HepG2 (cell line): ENCODE data around the gene FOXL3.

ENCODE experiments used
- ELF1 ChIP-seq: sonication (generic); formaldehyde crosslinking; IDR thresholded peaks from 2 replicates; pipeline ENCODE4 v1.4.0; 2020; ENCODE audit warnings: missing genetic modification reagents
- ETV5 ChIP-seq: IDR thresholded peaks from 2 replicates; pipeline ENCODE4 v1.6.1; 2018; ENCODE audit warnings: missing biosample characterization, missing genetic modification reagents, inconsistent platforms, borderline replicate concordance
- HDAC2 ChIP-seq: sonication (generic); formaldehyde crosslinking; IDR thresholded peaks from 2 replicates; pipeline ENCODE4 v1.4.0; 2020; ENCODE audit warnings: missing genetic modification reagents
- IRX3 ChIP-seq: sonication (generic); formaldehyde crosslinking; IDR thresholded peaks from 2 replicates; pipeline ENCODE4 v1.8.1; 2023; ENCODE audit warnings: mild to moderate bottlenecking, low read depth, missing genetic modification reagents, borderline replicate concordance
- NFE2L2 ChIP-seq: fragments of 150-350 bp; IDR thresholded peaks from 2 replicates; pipeline ENCODE4 v1.6.1; 2014; ENCODE audit warnings: low read length
- RELA ChIP-seq: sonication (generic); formaldehyde crosslinking; IDR thresholded peaks from 2 replicates; pipeline ENCODE4 v1.4.0; 2020; ENCODE audit warnings: missing genetic modification reagents
- TBP ChIP-seq: sonication (generic); formaldehyde crosslinking; IDR thresholded peaks from 2 replicates; pipeline ENCODE4 v1.5.0; 2020; ENCODE audit warnings: missing genetic modification reagents
- ZNF530 ChIP-seq: sonication (generic); formaldehyde crosslinking; IDR thresholded peaks from 2 replicates; pipeline ENCODE4 v1.5.0; 2020; ENCODE audit warnings: low read depth, mild to moderate bottlenecking, missing genetic modification reagents
- ZNF780A ChIP-seq: sonication (generic); formaldehyde crosslinking; IDR thresholded peaks from 2 replicates; pipeline ENCODE4 v1.8.0; 2022; ENCODE audit warnings: mild to moderate bottlenecking, missing genetic modification reagents, moderate library complexity
- TF ChIP-seq, protein P1 (sequence below): IDR thresholded peaks from 2 replicates; pipeline ENCODE4 v1.6.1; 2016; ENCODE audit warnings: control low read depth
- TF ChIP-seq, protein P2 (sequence below): sonication (generic); formaldehyde crosslinking; IDR thresholded peaks from 2 replicates; pipeline ENCODE4 v1.4.0; 2020; ENCODE audit warnings: missing genetic modification reagents
- TF ChIP-seq, protein P3 (sequence below): sonication (generic); formaldehyde crosslinking; IDR thresholded peaks from 2 replicates; pipeline ENCODE4 v1.5.0; 2020; ENCODE audit warnings: mild to moderate bottlenecking, missing genetic modification reagents, moderate library complexity
- TF ChIP-seq, protein P4 (sequence below): sonication (generic); formaldehyde crosslinking; IDR thresholded peaks from 2 replicates; pipeline ENCODE4 v1.4.0; 2020; ENCODE audit warnings: missing genetic modification reagents

DNA sequence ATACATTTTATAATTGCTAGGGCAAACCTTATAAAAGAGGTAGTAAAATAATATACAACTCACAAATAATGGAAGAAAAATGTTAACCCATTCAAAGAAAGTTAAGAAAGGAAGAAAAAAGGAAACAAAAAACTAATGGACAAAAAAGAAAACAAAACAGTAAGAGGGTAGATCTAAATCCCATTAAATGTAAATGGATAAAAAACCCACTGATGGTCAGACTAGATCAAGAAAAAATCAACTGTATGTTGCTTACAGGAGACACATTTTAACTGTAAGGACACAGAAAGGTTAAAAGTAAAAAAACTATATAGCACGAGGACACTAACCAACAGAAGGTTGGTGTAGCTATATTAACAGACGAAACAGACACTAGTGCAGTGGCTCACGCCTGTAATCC, 18.0 kb downstream of the FOXL3 start:
- no peak for TF ChIP-seq RELA (CRISPR knock-in tag)
- TF ChIP-seq ZNF780A: no peak
- TF ChIP-seq HDAC2: no peak
- no peak for TF ChIP-seq ETV5 (CRISPR knock-in tag)
- TF ChIP-seq, protein P1, sequence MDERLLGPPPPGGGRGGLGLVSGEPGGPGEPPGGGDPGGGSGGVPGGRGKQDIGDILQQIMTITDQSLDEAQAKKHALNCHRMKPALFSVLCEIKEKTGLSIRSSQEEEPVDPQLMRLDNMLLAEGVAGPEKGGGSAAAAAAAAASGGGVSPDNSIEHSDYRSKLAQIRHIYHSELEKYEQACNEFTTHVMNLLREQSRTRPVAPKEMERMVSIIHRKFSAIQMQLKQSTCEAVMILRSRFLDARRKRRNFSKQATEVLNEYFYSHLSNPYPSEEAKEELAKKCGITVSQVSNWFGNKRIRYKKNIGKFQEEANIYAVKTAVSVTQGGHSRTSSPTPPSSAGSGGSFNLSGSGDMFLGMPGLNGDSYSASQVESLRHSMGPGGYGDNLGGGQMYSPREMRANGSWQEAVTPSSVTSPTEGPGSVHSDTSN (CRISPR knock-in tag): no peak
- TF ChIP-seq NFE2L2: no peak
- no peak for TF ChIP-seq TBP (CRISPR knock-in tag)
- TF ChIP-seq ZNF530 (CRISPR knock-in tag): no peak
- TF ChIP-seq IRX3 (CRISPR knock-in tag): no peak
- TF ChIP-seq, protein P2, sequence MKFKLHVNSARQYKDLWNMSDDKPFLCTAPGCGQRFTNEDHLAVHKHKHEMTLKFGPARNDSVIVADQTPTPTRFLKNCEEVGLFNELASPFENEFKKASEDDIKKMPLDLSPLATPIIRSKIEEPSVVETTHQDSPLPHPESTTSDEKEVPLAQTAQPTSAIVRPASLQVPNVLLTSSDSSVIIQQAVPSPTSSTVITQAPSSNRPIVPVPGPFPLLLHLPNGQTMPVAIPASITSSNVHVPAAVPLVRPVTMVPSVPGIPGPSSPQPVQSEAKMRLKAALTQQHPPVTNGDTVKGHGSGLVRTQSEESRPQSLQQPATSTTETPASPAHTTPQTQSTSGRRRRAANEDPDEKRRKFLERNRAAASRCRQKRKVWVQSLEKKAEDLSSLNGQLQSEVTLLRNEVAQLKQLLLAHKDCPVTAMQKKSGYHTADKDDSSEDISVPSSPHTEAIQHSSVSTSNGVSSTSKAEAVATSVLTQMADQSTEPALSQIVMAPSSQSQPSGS: no peak
- TF ChIP-seq, protein P3, sequence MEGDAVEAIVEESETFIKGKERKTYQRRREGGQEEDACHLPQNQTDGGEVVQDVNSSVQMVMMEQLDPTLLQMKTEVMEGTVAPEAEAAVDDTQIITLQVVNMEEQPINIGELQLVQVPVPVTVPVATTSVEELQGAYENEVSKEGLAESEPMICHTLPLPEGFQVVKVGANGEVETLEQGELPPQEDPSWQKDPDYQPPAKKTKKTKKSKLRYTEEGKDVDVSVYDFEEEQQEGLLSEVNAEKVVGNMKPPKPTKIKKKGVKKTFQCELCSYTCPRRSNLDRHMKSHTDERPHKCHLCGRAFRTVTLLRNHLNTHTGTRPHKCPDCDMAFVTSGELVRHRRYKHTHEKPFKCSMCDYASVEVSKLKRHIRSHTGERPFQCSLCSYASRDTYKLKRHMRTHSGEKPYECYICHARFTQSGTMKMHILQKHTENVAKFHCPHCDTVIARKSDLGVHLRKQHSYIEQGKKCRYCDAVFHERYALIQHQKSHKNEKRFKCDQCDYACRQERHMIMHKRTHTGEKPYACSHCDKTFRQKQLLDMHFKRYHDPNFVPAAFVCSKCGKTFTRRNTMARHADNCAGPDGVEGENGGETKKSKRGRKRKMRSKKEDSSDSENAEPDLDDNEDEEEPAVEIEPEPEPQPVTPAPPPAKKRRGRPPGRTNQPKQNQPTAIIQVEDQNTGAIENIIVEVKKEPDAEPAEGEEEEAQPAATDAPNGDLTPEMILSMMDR (CRISPR knock-in tag): no peak
- no peak for TF ChIP-seq ELF1 (CRISPR knock-in tag)
- TF ChIP-seq, protein P4, sequence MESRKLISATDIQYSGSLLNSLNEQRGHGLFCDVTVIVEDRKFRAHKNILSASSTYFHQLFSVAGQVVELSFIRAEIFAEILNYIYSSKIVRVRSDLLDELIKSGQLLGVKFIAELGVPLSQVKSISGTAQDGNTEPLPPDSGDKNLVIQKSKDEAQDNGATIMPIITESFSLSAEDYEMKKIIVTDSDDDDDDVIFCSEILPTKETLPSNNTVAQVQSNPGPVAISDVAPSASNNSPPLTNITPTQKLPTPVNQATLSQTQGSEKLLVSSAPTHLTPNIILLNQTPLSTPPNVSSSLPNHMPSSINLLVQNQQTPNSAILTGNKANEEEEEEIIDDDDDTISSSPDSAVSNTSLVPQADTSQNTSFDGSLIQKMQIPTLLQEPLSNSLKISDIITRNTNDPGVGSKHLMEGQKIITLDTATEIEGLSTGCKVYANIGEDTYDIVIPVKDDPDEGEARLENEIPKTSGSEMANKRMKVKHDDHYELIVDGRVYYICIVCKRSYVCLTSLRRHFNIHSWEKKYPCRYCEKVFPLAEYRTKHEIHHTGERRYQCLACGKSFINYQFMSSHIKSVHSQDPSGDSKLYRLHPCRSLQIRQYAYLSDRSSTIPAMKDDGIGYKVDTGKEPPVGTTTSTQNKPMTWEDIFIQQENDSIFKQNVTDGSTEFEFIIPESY (CRISPR knock-in tag): no peak
